HT-29 (cell line): ENCODE results near the gene NARF. TPM values are rescaled to one million over a fixed set of nuclear protein-coding genes. Genes with fewer than 3 reads are reported as not detected.
"Not testable (repeated sequence)": the region's sequence is repeated elsewhere in the genome, so short reads cannot be mapped to it uniquely, and the experiment has no call there.

Experiments
- DNase-seq: peaks from one replicate; pipeline ENCODE4 v3.0.0-alpha.2; 2015; ENCODE audit warnings: low spot score
- total RNA-seq: library from RNA; depleted of rRNA; stranded (reverse); fragments of >200 nt; shearing (Covaris generic); gene quantifications from 2 replicates; pipeline ENCODE4 v1.2.3, GENCODE V29; 2014

Gene NARF
- total RNA-seq, 1 experiment from 2014 or later, result 30.5 TPM

DNA sequence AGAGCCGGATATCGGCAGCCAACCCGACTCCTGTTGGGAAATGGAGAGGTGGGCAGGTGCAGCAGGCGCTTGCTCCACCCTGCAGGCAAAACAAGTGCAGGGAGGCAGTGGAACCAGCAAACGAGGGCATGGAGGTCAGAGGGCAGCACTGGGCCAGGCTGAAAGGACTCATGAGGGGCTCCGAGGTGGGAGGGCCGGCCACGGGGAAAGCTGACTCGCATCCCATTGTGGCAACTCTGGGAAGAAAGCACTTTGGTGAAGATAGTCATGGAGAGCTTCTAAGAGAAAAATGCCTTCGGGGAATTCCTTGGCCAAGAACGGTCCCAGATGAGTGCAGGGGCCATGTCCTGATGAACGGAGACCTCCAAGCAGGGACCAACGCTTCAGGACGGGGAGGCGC, 12.4 kb upstream of the NARF start:
- no peak for DNase-seq

DNA sequence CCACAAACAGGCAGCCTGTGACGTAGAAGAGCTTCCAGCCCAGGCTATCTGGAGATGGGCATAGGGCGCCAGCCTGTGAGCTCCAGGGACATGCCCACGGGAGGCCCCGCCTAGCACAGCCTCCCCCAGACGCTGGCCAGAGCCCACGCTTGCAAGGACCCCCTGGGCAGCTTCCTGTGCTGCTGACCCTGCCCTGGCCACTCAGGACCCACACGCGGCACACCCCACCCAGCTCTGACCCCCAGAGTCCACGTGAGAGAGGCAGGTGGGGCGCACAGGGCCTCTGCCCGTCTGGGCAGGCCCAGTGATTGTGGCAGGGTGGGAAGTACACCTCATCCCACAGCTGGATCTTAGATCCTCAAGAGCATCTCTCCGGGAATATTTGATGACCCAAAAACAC, 11.9 kb upstream of the NARF start:
- DNase-seq, result no peak

DNA sequence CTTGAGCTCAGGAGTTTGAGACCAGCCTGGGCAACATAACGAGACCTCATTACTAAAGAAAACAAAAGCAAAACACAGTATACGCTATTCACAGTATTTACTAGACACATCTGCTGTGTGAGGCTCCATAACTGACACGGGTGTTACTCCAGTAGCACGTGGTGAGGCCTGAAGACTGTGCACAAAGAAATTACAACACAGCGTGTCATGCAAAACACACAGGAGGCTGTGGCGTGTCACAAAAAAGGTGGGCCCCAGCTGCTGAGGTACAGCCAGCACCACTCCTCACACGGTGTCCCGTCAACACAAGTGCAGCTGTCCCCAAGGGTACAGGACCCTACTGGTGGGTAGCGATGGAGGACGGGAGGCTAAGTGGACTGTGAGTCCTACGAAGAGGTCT, 10.7 kb upstream of the NARF start:
- no peak for DNase-seq

DNA sequence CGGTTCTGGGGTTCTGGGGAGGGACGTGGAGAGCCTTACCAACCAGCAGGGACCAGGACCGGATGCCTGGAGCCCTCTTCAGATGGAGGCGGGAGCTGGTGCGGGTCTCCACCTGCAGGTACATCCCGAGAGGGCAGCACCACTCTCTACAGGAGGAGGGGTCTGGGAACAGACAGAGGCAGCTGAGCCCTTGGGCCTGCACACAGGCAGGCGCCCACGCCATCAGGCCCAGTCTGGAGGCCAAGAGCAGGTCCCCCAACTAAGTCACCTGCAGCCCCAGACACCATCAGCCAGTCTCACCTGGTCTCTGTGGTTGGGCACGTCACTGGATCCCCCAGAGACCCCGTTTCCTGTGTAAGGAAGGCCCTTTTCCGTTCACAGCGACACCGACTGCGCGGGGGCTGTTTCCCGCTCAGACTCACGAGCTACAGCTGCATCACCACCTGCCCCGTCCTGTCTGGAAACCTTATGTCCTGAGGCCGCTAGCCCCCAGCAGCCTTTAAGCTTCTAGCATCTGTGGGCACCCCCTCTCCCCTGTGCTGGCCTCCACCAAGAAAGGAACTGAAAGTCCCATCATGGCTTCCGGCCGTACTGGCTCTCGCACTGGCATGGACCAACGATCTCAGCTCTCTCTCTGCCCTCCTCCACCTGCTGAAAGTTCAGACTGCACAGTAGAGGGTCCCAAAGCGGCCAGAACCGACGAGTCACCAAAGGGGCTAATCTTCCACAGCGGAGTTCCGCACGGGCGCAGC, 9.2 kb upstream of the NARF start:
- DNase-seq, result no peak

DNA sequence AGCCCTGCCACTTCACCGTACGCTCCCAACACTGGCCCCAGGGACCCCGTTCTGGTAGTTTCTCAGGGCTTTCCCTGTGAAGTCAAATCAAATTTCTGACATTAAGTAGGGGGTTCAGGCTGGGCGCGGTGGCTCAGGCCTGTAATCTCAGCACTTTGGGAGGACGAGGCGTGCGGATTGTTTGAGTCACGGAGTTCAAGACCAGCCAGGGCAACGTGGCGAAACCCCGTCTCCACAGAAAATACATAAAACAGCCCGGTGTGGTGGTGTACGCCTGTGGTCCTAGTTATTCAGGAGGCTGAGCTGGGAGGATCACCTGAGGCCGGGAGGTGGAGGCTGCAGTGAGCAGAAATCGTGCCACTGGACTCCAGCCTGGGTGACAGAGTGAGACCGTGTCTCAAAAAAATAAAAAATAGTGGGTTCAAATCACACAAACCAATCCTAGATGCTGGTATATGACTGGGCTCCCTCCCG, 8.6 kb upstream of the NARF start:
- DNase-seq, result no peak

DNA sequence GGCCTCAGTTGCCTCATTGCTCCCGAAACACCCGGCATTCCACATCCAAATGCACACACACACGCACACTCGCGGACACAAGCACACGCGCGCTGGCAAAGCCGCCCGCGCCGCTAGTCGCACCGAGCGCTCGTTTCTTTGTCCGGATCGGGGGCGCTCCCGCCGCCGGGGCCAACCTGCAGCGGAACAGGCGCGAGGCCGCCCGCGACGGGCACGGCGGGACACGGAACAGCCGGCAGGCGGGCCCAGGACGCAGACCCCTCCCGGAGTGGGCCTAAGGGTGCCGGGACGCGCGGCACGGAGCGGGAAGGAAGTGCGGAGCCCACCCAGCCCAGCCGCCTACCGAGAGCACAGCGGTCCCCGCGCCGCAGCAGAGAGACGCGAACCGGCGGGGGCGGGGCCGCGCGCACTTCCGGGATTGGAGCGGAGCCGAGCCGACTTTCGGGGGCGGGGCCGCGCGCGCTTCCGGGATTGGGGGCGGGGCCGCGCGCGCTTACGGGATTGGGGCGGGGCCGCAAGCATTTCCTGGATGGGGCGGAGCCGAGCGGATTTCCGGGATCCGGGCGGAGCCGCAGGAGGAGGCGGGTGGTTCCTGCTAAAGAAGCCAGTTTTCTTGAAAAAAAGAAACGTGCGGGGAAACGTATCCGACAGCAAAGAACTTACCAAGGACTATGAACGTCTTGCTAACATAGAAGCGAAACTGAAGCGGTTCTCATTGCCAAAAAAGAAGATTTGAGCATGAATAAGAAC, 8.0 kb upstream of the NARF start, which contains the start of gene CYBC1:
CYBC1 (minus strand) TSS at position 396 of the 750 bp plus-strand sequence. CDS start 1,498 bp downstream, outside the sequence.
- DNase-seq, result peak; percentile 89

DNA sequence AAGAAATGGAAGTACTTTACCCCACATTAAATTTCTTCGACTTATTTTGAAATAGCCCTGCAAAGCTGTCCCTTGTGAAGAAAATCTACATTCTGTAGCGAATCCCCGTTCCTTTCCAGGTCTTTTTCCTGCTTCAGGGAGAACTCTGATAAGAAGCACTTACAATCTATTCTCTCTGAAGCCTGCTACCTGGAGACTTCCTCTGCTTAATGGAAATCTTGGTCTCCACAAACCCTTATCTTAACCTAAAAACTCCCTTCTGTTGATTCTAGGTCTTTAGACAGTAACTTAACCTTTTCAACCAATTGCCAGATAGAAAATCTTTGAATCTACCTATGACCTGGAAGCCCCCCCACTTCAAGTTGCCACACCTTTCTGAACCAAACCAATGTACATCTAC, 6.4 kb upstream of the NARF start:
- no peak for DNase-seq

DNA sequence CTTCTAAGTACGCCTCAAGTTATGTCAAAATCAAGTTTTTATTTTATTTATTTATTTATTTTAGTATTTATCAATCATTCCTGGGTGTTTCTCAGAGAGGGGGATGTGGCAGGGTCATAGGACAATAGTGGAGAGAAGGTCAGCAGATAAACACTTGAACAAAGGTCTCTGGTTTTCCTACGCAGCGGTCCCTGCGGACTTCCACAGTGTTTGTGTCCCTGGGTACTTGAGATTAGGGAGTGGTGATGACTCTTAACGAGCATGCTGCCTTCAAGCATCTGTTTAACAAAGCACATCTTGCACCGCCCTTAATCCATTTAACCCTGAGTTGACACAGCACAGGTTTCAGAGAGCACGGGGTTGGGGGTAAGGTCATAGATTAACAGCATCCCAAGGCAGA, 5.4 kb upstream of the NARF start:
- not testable (repeated sequence) for DNase-seq

DNA sequence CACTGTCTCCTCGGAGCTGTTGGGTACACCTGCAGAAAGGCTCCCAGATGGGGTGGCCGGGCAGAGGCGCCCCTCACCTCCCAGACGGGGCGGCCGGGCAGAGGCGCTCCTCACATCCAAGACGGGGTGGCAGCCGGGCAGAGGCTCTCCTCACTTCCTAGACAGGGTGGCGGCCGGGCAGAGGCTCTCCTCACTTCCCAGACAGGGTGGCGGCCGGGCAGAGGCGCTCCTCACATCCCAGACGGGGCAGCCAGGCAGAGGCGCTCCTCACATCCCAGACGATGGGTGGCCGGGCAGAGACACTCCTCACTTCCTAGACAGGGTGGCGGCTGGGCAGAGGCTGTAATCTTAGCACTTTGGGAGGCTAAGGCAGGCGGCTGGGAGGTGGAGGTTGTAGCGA, 4.8 kb upstream of the NARF start:
- DNase-seq, result not testable (repeated sequence)

DNA sequence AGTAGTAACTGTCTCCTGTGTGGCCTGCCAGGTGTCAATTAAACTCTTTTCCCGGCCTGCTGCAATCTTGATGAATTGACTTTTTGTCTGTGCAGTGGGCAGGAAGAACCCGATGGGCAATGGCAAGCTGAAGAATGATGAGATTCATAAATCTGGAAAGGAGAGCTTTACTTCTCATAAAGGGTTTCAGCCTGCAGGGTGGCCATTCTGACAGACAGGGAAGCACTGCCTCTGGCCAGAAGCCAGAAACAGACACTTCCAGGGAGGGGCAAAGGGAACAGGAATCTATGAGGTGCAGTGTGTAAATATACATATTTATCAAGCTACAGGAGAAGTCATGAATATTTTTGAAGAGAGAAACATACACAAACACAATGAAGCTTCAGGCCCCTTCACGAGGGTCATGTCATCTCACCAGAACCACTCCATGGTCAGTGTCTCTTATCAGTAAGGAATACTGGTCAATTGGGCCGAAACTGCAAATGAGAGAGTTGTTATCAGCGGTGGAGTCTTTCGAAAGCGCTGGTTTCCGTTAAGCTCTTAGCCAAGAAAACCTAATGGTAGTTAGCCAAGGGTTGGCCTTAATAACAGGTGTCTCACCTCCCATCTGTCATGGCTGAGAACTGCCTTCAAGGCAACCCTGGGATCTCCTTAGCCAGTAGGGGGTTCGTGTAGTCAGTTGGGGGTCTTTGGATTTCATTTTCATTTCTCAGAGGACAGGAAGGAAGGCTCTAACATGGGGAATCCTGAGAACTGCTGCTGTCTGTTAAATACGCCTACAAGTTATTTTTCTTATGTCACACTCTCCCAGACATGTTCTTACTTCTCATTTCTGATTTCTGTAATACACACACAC, 1.2 kb upstream of the NARF start:
- peak; percentile 43 for DNase-seq

DNA sequence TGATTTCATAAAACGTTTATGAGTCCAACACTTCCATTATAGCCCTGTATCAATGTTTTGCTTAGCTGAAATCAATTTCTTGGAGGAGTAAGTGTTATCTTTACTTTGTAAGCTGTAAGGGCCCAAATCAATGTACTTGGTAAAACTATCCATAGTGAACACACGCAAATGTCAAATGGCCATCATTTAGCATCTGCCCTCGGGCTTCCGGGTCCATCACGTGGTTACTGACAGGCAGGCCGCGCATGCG, 687 bp upstream of the NARF start:
- DNase-seq, result peak; percentile 98

DNA sequence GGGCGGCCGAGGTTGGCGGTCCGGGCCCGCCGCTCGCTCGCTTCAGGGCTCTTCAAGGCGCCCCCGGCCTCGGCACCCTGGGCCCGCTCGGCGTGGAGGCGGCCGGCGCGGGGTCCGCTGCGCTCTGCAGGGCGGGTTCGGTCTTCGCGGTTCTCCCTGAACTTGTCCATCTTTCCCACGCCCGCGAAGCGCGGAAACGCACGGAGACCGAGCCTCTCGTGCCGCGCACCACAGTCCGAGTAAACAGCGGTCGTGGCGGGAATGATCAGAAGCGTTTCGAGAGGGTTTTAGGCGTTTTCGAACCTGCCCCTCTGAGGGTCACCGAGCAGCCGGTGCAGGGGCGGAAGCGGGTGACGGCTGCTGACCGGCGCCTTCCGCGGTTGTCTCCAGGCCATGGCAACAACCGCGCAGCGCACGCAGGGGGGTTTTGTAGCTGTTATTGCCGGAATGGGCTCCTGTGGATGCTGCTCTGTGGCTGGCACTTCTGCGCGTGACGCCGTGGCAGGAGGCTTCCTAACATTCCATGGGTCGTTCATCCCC, 414 bp downstream of the NARF start:
- peak; percentile 29 for DNase-seq

DNA sequence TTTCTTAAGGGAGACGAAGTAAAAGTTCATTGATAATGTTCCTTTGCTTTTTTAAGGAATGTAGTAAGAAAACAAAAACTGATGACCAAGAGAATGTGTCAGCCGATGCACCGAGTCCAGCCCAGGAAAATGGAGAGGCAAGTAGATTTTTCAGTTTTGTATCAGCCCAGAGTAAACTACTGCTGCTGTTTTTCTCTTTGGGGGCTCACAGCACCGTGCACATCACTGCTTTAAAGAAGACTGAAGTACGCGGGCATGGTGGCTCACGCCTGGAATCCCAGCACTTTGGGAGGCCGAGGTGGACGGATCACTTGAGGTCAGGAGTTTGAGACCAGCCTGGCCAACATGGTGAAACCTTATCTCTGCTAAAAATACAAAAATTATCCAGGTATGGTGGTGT, 1.4 kb downstream of the NARF start:
- not testable (repeated sequence) for DNase-seq

DNA sequence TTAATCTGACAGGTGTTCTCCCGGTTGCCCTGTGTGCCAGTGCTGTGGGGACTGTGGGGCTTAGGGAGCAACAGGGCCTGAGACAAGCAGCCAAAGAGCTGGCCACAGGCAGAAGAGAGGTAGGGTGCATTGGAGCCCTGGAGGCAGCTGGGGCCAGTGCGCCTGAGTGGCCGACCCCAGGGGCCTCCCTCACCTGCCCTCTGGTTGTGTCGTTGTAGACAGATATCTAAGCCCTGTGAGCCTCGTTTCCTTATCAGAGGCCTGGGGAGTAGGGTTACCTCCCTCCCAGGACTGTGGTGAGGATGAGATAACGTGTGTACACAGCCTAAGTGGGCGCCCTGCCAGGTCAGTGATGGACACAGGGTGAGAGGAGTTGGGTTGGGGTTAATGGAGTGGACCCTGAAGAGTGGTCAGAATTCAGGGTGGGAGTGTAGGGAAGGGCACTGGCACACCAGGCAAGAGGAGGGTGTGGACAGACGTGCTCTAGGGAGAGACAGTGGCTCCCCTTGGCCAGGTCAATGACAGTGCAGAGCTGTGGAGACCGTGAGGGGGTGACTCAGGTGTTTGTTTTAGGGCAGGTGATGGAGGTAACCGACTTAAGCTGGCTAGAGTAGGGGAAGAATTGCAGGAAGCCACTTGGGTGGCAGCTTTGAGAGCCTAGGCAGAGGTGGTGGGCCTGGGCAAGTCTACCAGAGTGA, 3.4 kb downstream of the NARF start:
- DNase-seq, result no peak

DNA sequence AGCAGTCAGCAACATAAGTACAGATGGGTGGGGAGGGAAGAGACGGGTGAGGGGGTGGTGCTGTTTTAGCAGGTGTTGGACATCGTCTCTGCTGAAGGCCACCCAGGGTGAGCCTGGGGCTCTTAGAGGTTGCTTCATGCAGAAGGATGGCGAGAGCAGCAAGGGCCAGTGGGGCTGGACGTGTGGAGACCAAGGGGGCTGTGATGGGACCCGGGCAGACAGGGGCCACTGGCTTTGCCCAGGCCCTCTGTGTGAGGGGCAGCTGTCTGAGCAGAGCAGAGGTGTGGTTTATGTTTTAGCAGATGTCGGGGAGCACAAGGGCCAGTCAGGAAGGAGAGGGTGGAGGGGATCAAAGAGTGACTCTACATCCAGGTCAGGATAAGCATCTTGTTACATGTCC, 4.8 kb downstream of the NARF start:
- DNase-seq, result no peak

DNA sequence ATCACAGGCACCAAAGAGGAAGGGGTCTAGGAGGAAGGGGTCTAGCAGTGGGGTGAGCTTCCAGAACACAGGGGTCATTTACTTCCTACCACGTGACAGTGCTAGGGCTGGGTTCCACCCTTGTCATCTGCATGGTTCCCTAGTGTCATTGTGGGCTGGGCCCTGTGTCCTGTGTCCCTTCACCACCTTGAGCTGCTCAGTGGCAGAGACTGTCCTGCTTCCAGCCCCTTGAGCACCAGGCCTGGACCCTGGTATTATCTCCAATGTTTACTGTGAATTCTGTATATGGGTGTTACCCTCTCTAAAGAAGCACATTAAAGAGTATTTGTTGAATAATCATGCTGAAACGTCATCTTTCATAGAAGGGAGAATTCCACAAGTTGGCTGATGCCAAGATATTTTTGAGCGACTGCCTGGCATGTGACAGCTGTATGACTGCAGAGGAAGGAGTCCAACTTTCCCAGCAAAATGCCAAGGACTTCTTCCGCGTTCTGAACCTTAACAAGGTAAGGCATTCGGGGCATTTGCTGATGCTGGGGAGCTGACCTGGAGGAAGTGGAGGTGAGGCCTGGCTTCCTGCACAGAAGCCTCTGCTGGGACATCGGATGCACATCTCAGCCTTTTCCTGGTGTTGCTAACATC, 5.5 kb downstream of the NARF start:
- DNase-seq, result no peak

DNA sequence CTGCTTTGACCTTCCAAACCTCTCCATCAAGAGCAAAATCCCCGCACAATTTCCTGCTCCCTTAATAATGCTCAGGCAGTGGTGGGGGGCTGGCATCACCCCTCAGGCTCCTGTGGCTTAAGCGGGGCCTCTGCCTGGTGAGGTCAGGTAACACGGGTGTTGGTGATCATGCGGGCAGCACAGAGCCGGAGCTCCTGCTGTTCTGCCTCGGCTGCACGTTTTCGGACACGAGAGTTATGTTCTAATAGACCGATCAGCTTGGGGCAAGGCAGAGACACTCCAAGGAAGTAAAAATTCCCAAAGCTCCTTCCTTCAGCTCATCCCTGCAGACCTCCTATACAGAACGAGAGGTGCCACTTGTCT, 6.0 kb downstream of the NARF start:
- DNase-seq, result no peak

DNA sequence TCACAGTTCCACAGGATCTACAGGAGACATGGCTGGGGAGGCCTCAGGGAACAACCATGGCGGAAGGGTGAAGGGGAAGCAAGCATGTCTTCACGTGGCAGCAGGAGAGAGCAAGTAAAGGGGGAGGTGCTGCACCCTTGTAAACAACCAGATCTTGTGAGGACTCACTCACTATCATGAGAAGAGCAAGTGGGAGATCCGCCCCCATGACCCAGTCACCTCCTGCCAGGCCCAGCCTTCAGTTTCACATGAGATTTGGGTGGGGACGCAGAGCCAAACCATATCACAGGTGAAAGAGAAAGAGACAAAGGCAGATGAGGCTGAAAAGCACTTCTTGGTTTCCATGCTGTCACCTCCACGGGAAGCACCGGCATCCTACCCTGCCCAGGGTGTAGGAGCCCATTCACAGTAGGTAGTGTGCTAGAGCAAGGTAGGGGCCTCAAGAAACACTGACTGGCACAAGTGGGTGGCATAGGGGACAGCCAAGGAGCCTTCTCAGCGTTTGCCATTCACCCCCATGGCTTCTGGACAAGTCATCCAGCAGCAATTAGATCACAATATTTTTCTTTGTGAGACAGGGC, 6.6 kb downstream of the NARF start:
- DNase-seq, result no peak

DNA sequence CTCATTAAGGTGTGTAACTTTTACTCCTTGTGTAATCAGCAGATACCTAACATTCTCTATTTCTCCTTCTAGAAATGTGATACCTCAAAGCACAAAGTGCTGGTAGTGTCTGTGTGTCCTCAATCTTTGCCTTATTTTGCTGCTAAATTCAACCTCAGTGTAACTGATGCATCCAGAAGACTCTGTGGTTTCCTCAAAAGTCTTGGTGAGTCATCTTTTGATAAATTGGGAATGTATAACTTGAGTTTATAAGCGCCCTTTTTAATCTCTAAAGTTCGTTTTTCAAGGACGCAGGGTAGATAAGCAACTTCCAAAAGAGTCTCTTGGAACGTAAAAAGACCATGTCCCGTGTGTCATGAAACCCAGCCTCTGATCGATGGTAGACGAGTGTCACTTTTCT, 10.2 kb downstream of the NARF start:
- DNase-seq, result no peak

DNA sequence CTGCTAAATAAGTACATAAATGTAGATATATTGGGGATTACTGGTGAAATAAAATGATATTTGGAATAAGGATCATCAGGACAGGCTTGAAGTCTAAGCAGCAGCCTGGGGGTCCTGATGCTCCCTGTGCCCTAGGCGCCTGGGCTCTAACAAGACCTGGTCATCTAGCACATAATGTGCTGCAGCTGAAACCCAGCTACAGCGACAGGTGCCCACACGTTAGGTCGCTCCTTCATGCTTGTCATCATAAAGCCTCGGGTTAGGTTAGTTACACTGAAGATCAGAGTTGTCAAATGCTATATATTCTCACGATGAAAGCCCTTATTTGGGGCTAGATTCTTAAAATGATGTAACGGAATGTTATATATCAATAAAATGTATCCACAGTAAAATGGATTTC, 11.5 kb downstream of the NARF start:
- DNase-seq, result no peak
